Measurements from ENCODE around the gene SMCO4.

GRCh38 chr11:93517041-93517440 lies 26.1 kb downstream of the SMCO4 start:
- no peak for TF ChIP-seq GATA2 (IDR thresholded peaks at IDR 0.05; ENCODE audit: low read depth, low read length)
- no peak for TF ChIP-seq GATA3 (IDR thresholded peaks at IDR 0.05; ENCODE audit: low read depth, low read length)

Data from SH-SY5Y (cell line).